IPS DF 4.7 (cell line): ENCODE results near the gene CERT1.
"Not testable (repeated sequence)": the region's sequence is repeated elsewhere in the genome, so short reads cannot be mapped to it uniquely, and the experiment has no call there.

Experiments
- DNase-seq: peaks from one replicate; pipeline ENCODE4 v3.0.0-alpha.2; 2013; ENCODE audit warnings: low spot score; ENCODE audit errors: extremely low read depth

CERT1 gene

GRCh38 chr5:75524071-75524470 is 12.6 kb upstream of the CERT1 start:
- no peak for DNase-seq

GRCh38 chr5:75523275-75523674 is 11.8 kb upstream of the CERT1 start:
- DNase-seq, result no peak

- no peak for DNase-seq
These were observed 11.1 kb upstream of the CERT1 start for GRCh38 chr5:75522542-75522941.

GRCh38 chr5:75522025-75522424 is 10.6 kb upstream of the CERT1 start:
- no peak for DNase-seq

- no peak for DNase-seq
These were observed 9.8 kb upstream of the CERT1 start for GRCh38 chr5:75521195-75521594.

- DNase-seq, result no peak
These were observed 8.3 kb upstream of the CERT1 start for GRCh38 chr5:75519761-75520160.

- no peak for DNase-seq
These were observed 2.9 kb upstream of the CERT1 start for GRCh38 chr5:75514323-75514722.

GRCh38 chr5:75513841-75514240 is 2.4 kb upstream of the CERT1 start:
- DNase-seq, result no peak

- DNase-seq, result no peak
These were observed 1.1 kb upstream of the CERT1 start for GRCh38 chr5:75512383-75513074.

- DNase-seq, result no peak
These were observed 494 bp downstream of the CERT1 start for GRCh38 chr5:75510836-75511434.

- no peak for DNase-seq
These were observed 1.0 kb downstream of the CERT1 start for GRCh38 chr5:75510417-75510835.

- DNase-seq, result no peak
These were observed 1.5 kb downstream of the CERT1 start for GRCh38 chr5:75509956-75510355.

- no peak for DNase-seq
These were observed 1.9 kb downstream of the CERT1 start for GRCh38 chr5:75509546-75509945.

GRCh38 chr5:75507841-75508240 is 3.6 kb downstream of the CERT1 start:
- DNase-seq, result no peak

- DNase-seq, result not testable (repeated sequence)
These were observed 6.3 kb downstream of the CERT1 start for GRCh38 chr5:75505112-75505511.

GRCh38 chr5:75498875-75499274 is 12.6 kb downstream of the CERT1 start:
- DNase-seq, result not testable (repeated sequence)

GRCh38 chr5:75498208-75498777 is 13.1 kb downstream of the CERT1 start:
- DNase-seq, result no peak

GRCh38 chr5:75496026-75496425 is 15.4 kb downstream of the CERT1 start:
- DNase-seq, result no peak

- DNase-seq, result no peak
These were observed 19.8 kb downstream of the CERT1 start for GRCh38 chr5:75491621-75492020.

- not testable (repeated sequence) for DNase-seq
These were observed 21.6 kb downstream of the CERT1 start for GRCh38 chr5:75489847-75490246.

- DNase-seq, result no peak
These were observed 26.8 kb downstream of the CERT1 start for GRCh38 chr5:75484605-75485004.

GRCh38 chr5:75482482-75482881 is 28.9 kb downstream of the CERT1 start:
- no peak for DNase-seq

GRCh38 chr5:75481024-75481423 is 30.4 kb downstream of the CERT1 start:
- no peak for DNase-seq
